Mononuclear cell (primary cell): Measurements from ENCODE around the gene SORCS1. TPM values are rescaled to one million over a fixed set of nuclear protein-coding genes. Genes with fewer than 3 reads are reported as not detected.

Experiments
- H3K27me3 ChIP-seq: 2 replicates; pipeline ENCODE4 v1.6.0; 2011; ENCODE audit warnings: low read length, control low read depth; ENCODE audit not compliant: insufficient read depth
- H3K4me1 ChIP-seq: 2 replicates; pipeline ENCODE4 v1.5.1; 2011; ENCODE audit warnings: mild to moderate bottlenecking, low read length, control low read depth; ENCODE audit not compliant: insufficient read depth
- H3K4me3 ChIP-seq: 2 replicates; pipeline ENCODE4 v1.5.1; 2011; ENCODE audit warnings: mild to moderate bottlenecking, low read length, moderate library complexity
- H3K9me3 ChIP-seq: 2 replicates; pipeline ENCODE4 v1.5.1; 2011; ENCODE audit warnings: low read depth, mild to moderate bottlenecking, control low read depth, low read length
- total RNA-seq: library from RNA; depleted of rRNA; stranded (reverse); fragments of >200 nt; gene quantifications from one replicate; pipeline ENCODE4 v1.2.3, GENCODE V29; 2012

Gene SORCS1
- total RNA-seq, 1 donor, result 0.10 TPM

GRCh38 chr10:106694696-106695095 lies 469.8 kb downstream of the SORCS1 start:
- H3K9me3 ChIP-seq, result no peaks in the 10 kb centered on the region
- no peaks in the 10 kb centered on the region for H3K27me3 ChIP-seq
- no peak overlapping the region for H3K4me3 ChIP-seq
- no peaks in the 10 kb centered on the region for H3K4me1 ChIP-seq

DNA sequence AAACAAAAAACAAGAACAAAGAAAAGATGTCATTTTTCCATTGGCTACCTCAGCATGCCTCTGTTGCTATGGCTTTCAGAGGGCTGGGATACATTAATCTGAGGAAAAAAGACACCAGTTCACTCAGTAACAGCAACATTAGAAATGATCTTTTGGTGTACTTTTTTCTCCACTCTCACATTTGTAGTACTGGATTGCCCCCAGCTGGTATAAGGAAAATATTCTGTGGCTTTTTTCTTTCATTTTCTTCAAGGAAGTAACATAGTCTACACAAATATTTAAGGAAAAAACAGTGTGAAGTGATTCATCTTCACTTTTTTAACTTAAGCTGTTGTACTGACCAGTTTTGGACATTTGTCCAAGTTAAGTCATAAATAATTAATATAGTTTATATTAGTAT lies 482.3 kb downstream of the SORCS1 start:
- no peaks in the 10 kb centered on the region for H3K9me3 ChIP-seq
- H3K27me3 ChIP-seq, result no peaks in the 10 kb centered on the region
- H3K4me1 ChIP-seq, result no peaks in the 10 kb centered on the region
- no peak overlapping the region for H3K4me3 ChIP-seq

DNA sequence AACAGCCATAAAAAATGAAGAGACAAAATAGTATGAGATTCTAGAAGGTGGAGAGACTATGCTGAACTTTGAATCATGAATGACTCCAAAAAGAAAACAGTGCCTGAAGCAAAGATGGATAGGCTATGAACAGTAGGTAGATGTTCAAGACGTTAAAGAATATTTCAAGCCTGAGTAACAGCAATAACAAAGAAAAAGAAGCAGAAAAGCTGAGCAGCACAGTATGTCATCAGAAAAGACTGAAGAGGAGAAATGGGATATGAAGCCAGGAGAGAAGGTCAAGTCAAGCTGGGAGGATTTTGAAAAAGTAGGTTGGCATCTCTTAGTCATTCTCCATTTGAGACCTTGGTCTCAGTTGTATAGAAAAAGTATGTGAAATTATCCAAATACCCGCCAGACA lies 484.4 kb downstream of the SORCS1 start:
- no peak overlapping the region for H3K4me3 ChIP-seq
- H3K27me3 ChIP-seq, result no peaks in the 10 kb centered on the region
- no peaks in the 10 kb centered on the region for H3K9me3 ChIP-seq
- no peaks in the 10 kb centered on the region for H3K4me1 ChIP-seq

DNA sequence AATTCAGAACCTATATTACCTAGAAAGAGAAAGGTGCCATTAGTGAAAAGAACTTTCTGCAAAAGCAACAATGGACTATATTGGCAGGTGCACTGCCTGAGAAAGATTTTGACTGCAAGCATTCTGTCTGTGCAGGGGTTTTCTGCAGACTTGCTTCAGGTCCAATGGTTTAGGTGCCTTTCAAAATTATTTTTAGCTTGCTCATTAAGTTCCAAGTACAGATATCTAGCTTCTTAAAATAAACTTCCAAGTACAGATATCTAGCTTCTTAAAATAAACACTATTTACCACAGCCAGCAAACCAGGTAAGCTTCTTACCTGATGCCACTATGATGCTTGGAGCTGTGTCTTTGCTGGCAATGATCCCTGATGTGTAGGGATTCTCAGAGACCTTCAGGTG lies 485.2 kb downstream of the SORCS1 start:
- H3K9me3 ChIP-seq, result no peaks in the 10 kb centered on the region
- no peak overlapping the region for H3K4me3 ChIP-seq
- no peaks in the 10 kb centered on the region for H3K27me3 ChIP-seq
- H3K4me1 ChIP-seq, result no peaks in the 10 kb centered on the region

DNA sequence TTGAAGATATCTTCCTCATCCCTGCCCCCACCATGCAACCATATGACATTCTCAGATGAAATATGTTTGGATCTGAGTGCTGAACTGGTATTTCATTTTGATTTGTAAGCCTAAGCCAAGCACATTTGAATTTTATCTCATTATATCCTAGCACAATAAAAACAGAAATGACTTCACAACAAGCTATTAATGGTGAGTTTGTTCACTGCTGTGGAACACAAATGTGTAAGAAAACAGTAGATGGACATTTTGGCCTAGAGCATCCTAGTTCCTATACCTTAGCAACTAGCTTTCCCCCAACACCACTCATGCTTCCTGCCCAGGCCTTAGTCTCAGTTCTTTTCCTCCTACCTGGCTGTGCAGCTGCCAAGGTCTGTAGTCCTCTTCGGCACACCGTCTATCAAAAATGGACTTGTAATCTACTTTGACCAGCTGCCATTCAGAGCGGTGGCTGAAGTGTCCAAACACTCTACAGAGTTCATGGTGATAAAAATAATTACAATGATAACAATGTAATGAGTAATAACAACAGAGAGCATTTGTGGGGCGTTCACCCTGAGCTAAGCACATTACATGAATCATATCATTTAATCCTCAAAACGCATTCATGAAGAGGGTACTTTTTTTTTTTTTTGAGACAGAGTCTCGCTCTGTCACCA lies 491.9 kb downstream of the SORCS1 start:
- H3K27me3 ChIP-seq, result no peaks in the 10 kb centered on the region
- H3K9me3 ChIP-seq, result no peaks in the 10 kb centered on the region
- H3K4me1 ChIP-seq, result no peaks in the 10 kb centered on the region
- no peak overlapping the region for H3K4me3 ChIP-seq

GRCh38 chr10:106661767-106662140 lies 502.8 kb downstream of the SORCS1 start:
- Histone ChIP-seq H3K27me3 (no peaks in the 10 kb centered on the region), H3K4me1 (no peaks in the 10 kb centered on the region), H3K9me3 (no peaks in the 10 kb centered on the region), H3K4me3 (no peak overlapping the region)

- H3K4me3 ChIP-seq, result no peak overlapping the region
- no peaks in the 10 kb centered on the region for H3K4me1 ChIP-seq
- no peaks in the 10 kb centered on the region for H3K27me3 ChIP-seq
- no peaks in the 10 kb centered on the region for H3K9me3 ChIP-seq
Measured at GRCh38 chr10:106661133-106661766, 503.3 kb downstream of the SORCS1 start.

- Histone ChIP-seq H3K27me3 (no peaks in the 10 kb centered on the region), H3K4me3 (no peak overlapping the region), H3K4me1 (no peaks in the 10 kb centered on the region), H3K9me3 (no peaks in the 10 kb centered on the region)
Measured at GRCh38 chr10:106660550-106660949, 504.0 kb downstream of the SORCS1 start.

DNA sequence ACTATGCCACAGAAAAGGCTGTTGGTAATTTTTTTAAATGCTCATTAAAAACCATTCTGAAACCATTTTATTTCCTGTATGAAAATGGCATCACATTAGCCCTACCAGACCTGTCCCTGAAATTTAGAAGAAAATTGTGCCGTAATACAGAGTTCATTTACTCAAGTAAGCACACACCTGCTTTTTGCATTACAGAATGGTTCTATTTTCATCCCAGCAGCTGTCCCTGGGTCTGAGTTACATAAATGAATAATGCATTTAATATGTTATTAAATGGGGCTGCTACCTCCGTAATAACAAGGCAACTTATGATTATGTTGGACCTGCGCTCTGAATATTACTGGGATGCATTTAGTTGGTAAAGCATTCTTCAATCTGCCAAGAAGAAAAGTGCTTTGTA lies 508.9 kb downstream of the SORCS1 start:
- Histone ChIP-seq H3K27me3 (no peaks in the 10 kb centered on the region), H3K4me1 (no peaks in the 10 kb centered on the region), H3K4me3 (no peak overlapping the region), H3K9me3 (no peaks in the 10 kb centered on the region)

DNA sequence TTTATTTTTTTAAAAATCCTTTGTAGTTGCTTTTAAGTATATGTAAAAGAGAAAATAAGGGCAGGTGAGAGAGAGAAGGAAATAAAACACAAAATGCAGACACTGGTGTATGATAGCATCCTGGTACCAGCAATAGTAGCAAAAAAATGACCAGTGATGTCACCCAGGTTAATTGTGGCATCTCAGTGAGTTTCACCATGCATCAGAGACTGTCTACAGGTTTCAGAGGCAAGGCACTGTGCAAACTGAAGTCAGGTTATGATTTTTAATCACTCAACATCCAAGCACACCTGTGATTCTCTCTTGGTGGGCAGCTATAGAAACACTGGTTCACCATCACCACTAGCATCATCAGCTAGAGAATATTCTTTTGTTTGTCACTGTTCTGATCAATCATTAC lies 509.3 kb downstream of the SORCS1 start:
- no peaks in the 10 kb centered on the region for H3K4me1 ChIP-seq
- H3K27me3 ChIP-seq, result no peaks in the 10 kb centered on the region
- H3K9me3 ChIP-seq, result no peaks in the 10 kb centered on the region
- no peak overlapping the region for H3K4me3 ChIP-seq

DNA sequence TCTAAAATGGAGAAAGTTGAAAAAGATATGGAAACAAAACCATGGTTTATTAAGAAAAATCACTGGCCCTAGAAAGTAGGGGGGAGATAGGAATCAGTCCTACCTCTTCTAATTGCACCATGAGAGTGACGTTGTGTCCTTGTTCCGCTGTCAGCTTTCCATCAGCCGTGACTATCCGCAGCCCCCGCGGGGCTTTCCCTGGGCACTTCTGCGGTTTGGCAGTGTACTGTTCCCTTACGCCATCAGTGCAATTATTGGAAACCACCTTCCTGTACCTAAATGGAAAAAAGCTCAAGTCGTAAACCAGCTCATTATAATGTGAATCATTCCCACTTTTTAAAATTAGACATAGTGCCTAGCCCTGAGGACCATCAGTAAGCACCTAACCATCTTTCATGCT lies 512.2 kb downstream of the SORCS1 start:
- Histone ChIP-seq H3K9me3 (no peaks in the 10 kb centered on the region), H3K4me3 (no peak overlapping the region), H3K27me3 (no peaks in the 10 kb centered on the region), H3K4me1 (no peaks in the 10 kb centered on the region)

DNA sequence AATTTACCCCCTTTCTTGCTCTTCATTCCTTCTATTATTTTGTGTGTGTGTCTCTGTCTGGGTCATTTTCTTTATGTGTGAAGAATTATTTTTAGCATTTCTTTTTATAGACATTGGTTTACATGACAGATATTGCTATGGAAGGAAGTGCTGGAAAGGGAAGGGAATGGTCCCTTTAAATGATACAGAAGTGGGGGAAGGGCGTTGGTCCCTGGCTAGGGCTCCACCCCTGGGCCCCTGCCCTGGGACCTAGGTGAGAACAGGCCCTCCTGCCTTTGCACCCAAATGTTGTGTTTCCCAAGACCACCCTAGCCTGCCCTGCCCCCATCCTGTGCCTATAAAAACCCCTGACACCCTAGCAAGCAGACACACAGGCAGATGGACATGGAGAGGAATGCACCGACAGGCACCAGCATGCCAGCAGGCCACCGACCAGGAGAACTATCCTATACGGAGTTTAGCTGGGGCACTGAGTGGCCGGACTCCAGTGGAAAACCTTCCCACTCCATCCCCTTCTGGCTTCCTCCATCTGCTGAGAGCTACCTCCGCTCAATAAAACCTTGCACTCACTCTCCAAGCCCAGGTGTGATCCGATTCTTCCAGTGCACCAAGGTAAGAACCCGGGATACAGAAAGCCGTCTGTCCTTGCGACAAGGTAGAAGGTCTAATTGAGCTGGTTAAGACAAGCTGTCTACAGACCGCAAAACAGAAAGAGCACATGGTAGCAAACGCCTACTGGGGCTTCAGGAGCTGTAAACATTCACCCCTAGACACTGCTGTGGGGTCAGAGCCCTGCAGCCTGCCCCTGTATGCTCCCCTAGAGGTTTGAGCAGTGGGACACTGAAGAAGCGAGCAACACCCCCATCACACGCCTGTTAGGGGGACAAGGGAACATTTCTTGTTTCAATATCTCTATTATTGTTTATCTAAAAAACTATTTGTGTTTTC lies 515.7 kb downstream of the SORCS1 start:
- Histone ChIP-seq H3K4me1 (no peaks in the 10 kb centered on the region), H3K4me3 (no peak overlapping the region), H3K27me3 (no peaks in the 10 kb centered on the region), H3K9me3 (no peaks in the 10 kb centered on the region)

- Histone ChIP-seq H3K27me3 (no peaks in the 10 kb centered on the region), H3K4me1 (no peaks in the 10 kb centered on the region), H3K9me3 (no peaks in the 10 kb centered on the region), H3K4me3 (no peak overlapping the region)
Measured at GRCh38 chr10:106643473-106643872, 521.0 kb downstream of the SORCS1 start.

GRCh38 chr10:106637873-106638272 lies 526.6 kb downstream of the SORCS1 start:
- Histone ChIP-seq H3K27me3 (no peaks in the 10 kb centered on the region), H3K4me1 (no peaks in the 10 kb centered on the region), H3K9me3 (no peaks in the 10 kb centered on the region), H3K4me3 (no peak overlapping the region)

DNA sequence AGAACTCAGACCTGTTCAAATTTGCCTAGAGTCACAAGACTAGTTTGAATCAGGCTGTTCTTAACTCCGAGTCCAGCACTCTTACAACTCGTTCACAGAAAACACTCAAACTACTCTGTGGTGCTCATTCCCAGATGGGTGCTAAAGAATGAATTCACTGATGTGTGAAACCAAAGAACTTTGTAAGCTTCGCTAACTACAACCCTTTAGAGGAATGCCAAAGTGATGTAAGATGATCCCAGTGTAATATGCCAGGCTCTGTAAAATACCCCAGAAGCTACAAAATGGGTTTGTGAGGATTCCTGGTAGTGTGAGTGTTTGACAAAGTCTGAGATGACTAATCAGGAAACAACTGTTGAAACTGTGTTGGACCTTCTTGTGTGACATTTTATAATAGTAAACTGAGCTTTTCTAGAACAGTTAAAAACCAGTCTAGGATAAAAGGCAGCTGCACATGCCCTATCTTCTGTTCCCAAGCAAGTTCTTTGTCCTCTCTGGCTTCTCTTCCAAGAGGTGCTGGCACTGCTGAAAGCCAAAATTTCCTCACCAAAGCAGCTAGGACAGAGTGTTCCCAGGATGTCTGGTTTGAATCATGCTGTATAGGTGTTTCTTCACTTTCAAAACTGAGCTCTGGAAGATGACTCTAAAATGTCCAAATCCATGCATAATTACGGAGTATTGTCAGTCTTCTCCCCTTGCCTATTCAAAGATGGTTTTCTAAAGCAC lies 527.6 kb downstream of the SORCS1 start:
- Histone ChIP-seq H3K9me3 (no peaks in the 10 kb centered on the region), H3K4me1 (no peaks in the 10 kb centered on the region), H3K4me3 (no peak overlapping the region), H3K27me3 (no peaks in the 10 kb centered on the region)
